ENCODE data around the gene PRKCE. TPM values are rescaled to one million over a fixed set of nuclear protein-coding genes. Genes with fewer than 3 reads are reported as not detected.

PRKCE gene
- total and polyA plus RNA-seq, 2 of the 8 experiments (the other 6 are each of a cell fraction or from before 2014, with no cell fraction given): 0.54 to 2.1 TPM

DNA sequence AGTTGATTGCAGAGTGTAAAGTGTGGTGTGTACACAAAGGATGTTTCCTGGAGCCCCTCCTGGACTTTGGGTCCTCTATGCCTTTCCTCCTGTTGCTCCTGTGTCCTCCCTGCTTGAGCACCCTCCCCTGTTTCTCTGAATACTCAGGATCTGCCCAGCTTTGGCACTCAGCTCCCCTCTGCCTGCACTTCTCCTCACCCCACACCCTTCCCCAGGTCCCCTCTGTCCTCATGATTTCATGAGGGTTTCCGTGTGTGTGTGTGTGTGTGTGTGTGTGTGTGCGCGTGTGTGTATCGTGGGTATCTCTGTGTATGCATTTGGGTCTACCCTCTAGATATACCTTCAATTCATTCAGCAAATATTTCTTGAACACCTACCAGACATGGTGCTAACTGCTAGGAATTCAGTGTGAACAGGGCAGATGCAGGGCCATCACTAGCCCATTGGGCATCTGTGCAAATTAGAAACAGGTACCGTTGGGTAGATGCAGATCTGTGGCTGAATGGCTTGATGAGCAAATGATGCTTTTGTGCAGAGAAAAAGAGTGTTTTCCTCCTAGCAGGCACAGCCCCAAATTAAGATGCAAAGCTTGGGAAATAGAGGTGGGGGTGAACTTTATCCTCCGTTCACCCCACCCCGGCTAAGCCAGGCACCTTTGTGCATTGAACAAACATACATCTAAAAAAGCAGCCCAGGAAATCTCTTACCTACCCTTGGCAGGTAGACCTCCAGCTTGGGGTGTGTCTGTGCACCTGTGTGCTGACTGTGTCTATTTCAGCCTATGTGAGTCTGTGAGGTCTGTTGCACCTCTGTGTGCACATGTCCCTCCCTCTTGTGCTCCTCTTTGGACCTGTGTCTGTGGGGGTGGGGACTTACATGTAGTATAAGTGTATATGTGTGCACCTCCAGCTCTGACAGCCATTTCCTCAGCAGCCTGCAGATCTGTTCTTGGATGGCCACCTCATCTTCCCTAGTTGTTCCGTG, 585.7 kb downstream of the PRKCE start (continued):
- TF ChIP-seq RBBP5 (IDR thresholded peaks at IDR 0.05; ENCODE audit: borderline replicate concordance, low read depth, low read length) (no peak), RAD21 (IDR thresholded peaks at IDR 0.05 in 1 of 2, conservative IDR thresholded peaks at IDR 0.05 in 1 of 2; ENCODE audit: low read depth in 2 of 2, low read length in 2 of 2) (no peak), JUN (IDR thresholded peaks at IDR 0.05; ENCODE audit: low read depth, low read length) (no peak)

Other genes with a start within 250 kb of the PRKCE start
- 20.0 and 20.4 TPM in 2 replicates for gene SRBD1, start 40.4 kb upstream of the PRKCE start, total RNA-seq (2021; fragmentation: NEBNext Ultra II Directional; extraction: Animal tissue kit (Norgen Biotek cat#: 25700))
- gene SRBD1, start 40.4 kb upstream of the PRKCE start, polyA plus RNA-seq (2011; rRNA removed): 2.5 and 4.6 TPM in 2 replicates